Measurements from ENCODE around the gene OR1E2.
"Not testable (repeated sequence)": the region's sequence is repeated elsewhere in the genome, so short reads cannot be mapped to it uniquely, and the experiment has no call there.

OR1E2 gene

GRCh38 chr17:3433741-3434140 is at the start of gene OR1E2:
Gene OR1E2 (minus strand): TSS chr17:3433841. CDS start chr17:3433841, 0 bp downstream.
- H3K79me2 ChIP-seq (ENCODE audit: control insufficient read depth, insufficient read depth, low read length, unreplicated experiment): no peaks in the 10 kb centered on the region
- H3K27ac ChIP-seq (ENCODE audit: low read depth, low read length): no peak within 1 kb of the TSS
- H3K36me3 ChIP-seq (ENCODE audit: insufficient read depth, low read length): no peaks in the 10 kb centered on the region
- peaks cover 31% of the 10 kb centered on the region for H3K27me3 ChIP-seq (ENCODE audit: insufficient read depth, low read length)
- no peak within 1 kb of the TSS for H2AFZ ChIP-seq (ENCODE audit: low read length, unreplicated experiment)
- no peak within 1 kb of the TSS for H3K4me3 ChIP-seq (ENCODE audit: low read depth, low read length)
- no peaks in the 10 kb centered on the region for H3K4me1 ChIP-seq (ENCODE audit: control insufficient read depth, insufficient read depth, low read length, unreplicated experiment)

- H2AFZ ChIP-seq (ENCODE audit: low read length, unreplicated experiment): no peak overlapping the region
- peaks cover 14% of the 10 kb centered on the region for H3K27me3 ChIP-seq (ENCODE audit: insufficient read depth, low read length)
- no peak overlapping the region for H3K4me3 ChIP-seq (ENCODE audit: low read depth, low read length)
- no peaks in the 10 kb centered on the region for H3K36me3 ChIP-seq (ENCODE audit: insufficient read depth, low read length)
- H3K79me2 ChIP-seq (ENCODE audit: control insufficient read depth, insufficient read depth, low read length, unreplicated experiment): no peaks in the 10 kb centered on the region
- no peaks in the 10 kb centered on the region for H3K4me1 ChIP-seq (ENCODE audit: control insufficient read depth, insufficient read depth, low read length, unreplicated experiment)
- H3K27ac ChIP-seq (ENCODE audit: low read depth, low read length): no peak overlapping the region
Measured at GRCh38 chr17:3482852-3483251, 49.2 kb upstream of the OR1E2 start.

GRCh38 chr17:3479988-3480387 is 46.3 kb upstream of the OR1E2 start:
- no peaks in the 10 kb centered on the region for H3K79me2 ChIP-seq (ENCODE audit: control insufficient read depth, insufficient read depth, low read length, unreplicated experiment)
- H2AFZ ChIP-seq (ENCODE audit: low read length, unreplicated experiment): no peak overlapping the region
- H3K4me3 ChIP-seq (ENCODE audit: low read depth, low read length): no peak overlapping the region
- no peaks in the 10 kb centered on the region for H3K36me3 ChIP-seq (ENCODE audit: insufficient read depth, low read length)
- H3K4me1 ChIP-seq (ENCODE audit: control insufficient read depth, insufficient read depth, low read length, unreplicated experiment): peaks cover 6% of the 10 kb centered on the region
- peaks cover 7% of the 10 kb centered on the region for H3K27me3 ChIP-seq (ENCODE audit: insufficient read depth, low read length)
- no peak overlapping the region for H3K27ac ChIP-seq (ENCODE audit: low read depth, low read length)

- Histone ChIP-seq H3K79me2 (ENCODE audit: control insufficient read depth, insufficient read depth, low read length, unreplicated experiment) (no peaks in the 10 kb centered on the region), H3K4me1 (ENCODE audit: control insufficient read depth, insufficient read depth, low read length, unreplicated experiment) (peaks cover 18% of the 10 kb centered on the region), H2AFZ (ENCODE audit: low read length, unreplicated experiment) (peak within 1 kb of the TSS; percentile 98), H3K27ac (ENCODE audit: low read depth, low read length) (peak within 1 kb of the TSS; percentile 29), H3K4me3 (ENCODE audit: low read depth, low read length) (peak within 1 kb of the TSS; percentile 79), H3K36me3 (ENCODE audit: insufficient read depth, low read length) (no peaks in the 10 kb centered on the region), H3K27me3 (ENCODE audit: insufficient read depth, low read length) (peaks cover 3% of the 10 kb centered on the region; the same call in 1 of the 2 replicates)
Measured at GRCh38 chr17:3475812-3476610, 42.4 kb upstream of the OR1E2 start, which contains the start of gene ASPA. Gene ASPA (plus strand): TSS chr17:3475997. CDS start chr17:3476160, 163 bp downstream.

- Histone ChIP-seq H3K27me3 (ENCODE audit: insufficient read depth, low read length) (peaks cover 3% of the 10 kb centered on the region; the same call in 1 of the 2 replicates), H3K79me2 (ENCODE audit: control insufficient read depth, insufficient read depth, low read length, unreplicated experiment) (no peaks in the 10 kb centered on the region), H2AFZ (ENCODE audit: low read length, unreplicated experiment) (peak overlapping the region; percentile 98), H3K27ac (ENCODE audit: low read depth, low read length) (peak overlapping the region; percentile 7; the same call in 1 of the 2 replicates), H3K4me3 (ENCODE audit: low read depth, low read length) (no peak overlapping the region), H3K36me3 (ENCODE audit: insufficient read depth, low read length) (no peaks in the 10 kb centered on the region), H3K4me1 (ENCODE audit: control insufficient read depth, insufficient read depth, low read length, unreplicated experiment) (peaks cover 18% of the 10 kb centered on the region)
Measured at GRCh38 chr17:3475251-3475685, 41.6 kb upstream of the OR1E2 start.

- Histone ChIP-seq H3K79me2 (ENCODE audit: control insufficient read depth, insufficient read depth, low read length, unreplicated experiment) (no peaks in the 10 kb centered on the region), H3K4me1 (ENCODE audit: control insufficient read depth, insufficient read depth, low read length, unreplicated experiment) (peaks cover 18% of the 10 kb centered on the region), H3K27ac (ENCODE audit: low read depth, low read length) (no peak overlapping the region; the same call in 1 of the 2 replicates), H3K27me3 (ENCODE audit: insufficient read depth, low read length) (peaks cover 3% of the 10 kb centered on the region; the same call in 1 of the 2 replicates), H2AFZ (ENCODE audit: low read length, unreplicated experiment) (peak overlapping the region; percentile 89), H3K36me3 (ENCODE audit: insufficient read depth, low read length) (no peaks in the 10 kb centered on the region), H3K4me3 (ENCODE audit: low read depth, low read length) (peak overlapping the region; percentile 54; the same call in 1 of the 2 replicates)
Measured at GRCh38 chr17:3474212-3474611, 40.6 kb upstream of the OR1E2 start.

- Histone ChIP-seq H3K4me1 (ENCODE audit: control insufficient read depth, insufficient read depth, low read length, unreplicated experiment) (peaks cover 18% of the 10 kb centered on the region), H3K27ac (ENCODE audit: low read depth, low read length) (no peak overlapping the region), H3K4me3 (ENCODE audit: low read depth, low read length) (no peak overlapping the region), H3K79me2 (ENCODE audit: control insufficient read depth, insufficient read depth, low read length, unreplicated experiment) (no peaks in the 10 kb centered on the region), H3K27me3 (ENCODE audit: insufficient read depth, low read length) (no peaks in the 10 kb centered on the region), H3K36me3 (ENCODE audit: insufficient read depth, low read length) (no peaks in the 10 kb centered on the region), H2AFZ (ENCODE audit: low read length, unreplicated experiment) (no peak overlapping the region)
Measured at GRCh38 chr17:3472137-3472536, 38.5 kb upstream of the OR1E2 start.

GRCh38 chr17:3471599-3471998 is 38.0 kb upstream of the OR1E2 start, which contains the start of gene SPATA22:
Gene SPATA22 (minus strand): TSS chr17:3471819. CDS start chr17:3469325, 2,494 bp downstream.
- Histone ChIP-seq H3K79me2 (ENCODE audit: control insufficient read depth, insufficient read depth, low read length, unreplicated experiment) (no peaks in the 10 kb centered on the region), H3K4me3 (ENCODE audit: low read depth, low read length) (no peak within 1 kb of the TSS), H3K27ac (ENCODE audit: low read depth, low read length) (no peak within 1 kb of the TSS), H3K36me3 (ENCODE audit: insufficient read depth, low read length) (no peaks in the 10 kb centered on the region), H2AFZ (ENCODE audit: low read length, unreplicated experiment) (no peak within 1 kb of the TSS), H3K4me1 (ENCODE audit: control insufficient read depth, insufficient read depth, low read length, unreplicated experiment) (peaks cover 18% of the 10 kb centered on the region), H3K27me3 (ENCODE audit: insufficient read depth, low read length) (no peaks in the 10 kb centered on the region)

- Histone ChIP-seq H3K79me2 (ENCODE audit: control insufficient read depth, insufficient read depth, low read length, unreplicated experiment) (no peaks in the 10 kb centered on the region), H3K36me3 (ENCODE audit: insufficient read depth, low read length) (no peaks in the 10 kb centered on the region), H2AFZ (ENCODE audit: low read length, unreplicated experiment) (no peak overlapping the region), H3K27me3 (ENCODE audit: insufficient read depth, low read length) (no peaks in the 10 kb centered on the region), H3K27ac (ENCODE audit: low read depth, low read length) (no peak overlapping the region), H3K4me1 (ENCODE audit: control insufficient read depth, insufficient read depth, low read length, unreplicated experiment) (peaks cover 8% of the 10 kb centered on the region), H3K4me3 (ENCODE audit: low read depth, low read length) (no peak overlapping the region)
Measured at GRCh38 chr17:3469529-3469928, 35.9 kb upstream of the OR1E2 start.

- not testable (repeated sequence) for H3K27me3 ChIP-seq (ENCODE audit: insufficient read depth, low read length); H3K79me2 ChIP-seq (ENCODE audit: control insufficient read depth, insufficient read depth, low read length, unreplicated experiment); H2AFZ ChIP-seq (ENCODE audit: low read length, unreplicated experiment); H3K27ac ChIP-seq (ENCODE audit: low read depth, low read length); H3K4me1 ChIP-seq (ENCODE audit: control insufficient read depth, insufficient read depth, low read length, unreplicated experiment); H3K4me3 ChIP-seq (ENCODE audit: low read depth, low read length); H3K36me3 ChIP-seq (ENCODE audit: insufficient read depth, low read length)
Measured at GRCh38 chr17:3466355-3466754, 32.7 kb upstream of the OR1E2 start.
